Retinal pigment epithelial cell (primary cell): ENCODE data around the gene ALKBH2.

Experiments
- DNase-seq: peaks from one replicate; pipeline ENCODE4 v3.0.0-alpha.2; 2010; ENCODE audit warnings: low read depth
- H3K4me3 ChIP-seq: 2 replicates; pipeline ENCODE4 v1.5.1; 2011; ENCODE audit warnings: mild to moderate bottlenecking, low read length, control low read depth, moderate library complexity
- CTCF ChIP-seq: conservative IDR thresholded peaks from 2 replicates; pipeline ENCODE4 v1.5.1; 2011; ENCODE audit warnings: low read depth, low read length, control low read depth, inconsistent platforms

Gene ALKBH2

GRCh38 chr12:109121346-109121880 is 28.1 kb upstream of the ALKBH2 start:
- no peak for DNase-seq
- TF ChIP-seq CTCF: no peak
- no peak overlapping the region for H3K4me3 ChIP-seq

- TF ChIP-seq CTCF: no peak
- no peak overlapping the region for H3K4me3 ChIP-seq
- DNase-seq: no peak
Observed at GRCh38 chr12:109120557-109120956, 27.3 kb upstream of the ALKBH2 start.

- no peak for TF ChIP-seq CTCF
- DNase-seq: no peak
- no peak overlapping the region for H3K4me3 ChIP-seq
Observed at GRCh38 chr12:109120095-109120494, 26.8 kb upstream of the ALKBH2 start.

- no peak for DNase-seq
- TF ChIP-seq CTCF: no peak
- no peak overlapping the region for H3K4me3 ChIP-seq
Observed at GRCh38 chr12:109116611-109116949, 23.3 kb upstream of the ALKBH2 start.

- peak; percentile 34 for DNase-seq
- H3K4me3 ChIP-seq: no peak within 1 kb of the TSS
- TF ChIP-seq CTCF: no peak
Observed at GRCh38 chr12:109115758-109116610, 22.7 kb upstream of the ALKBH2 start, which contains the start of gene ACACB. ACACB (plus strand) TSS chr12:109116587; CDS start chr12:109139406, 22,819 bp downstream.

- no peak for DNase-seq
- no peak overlapping the region for H3K4me3 ChIP-seq
- TF ChIP-seq CTCF: no peak
Observed at GRCh38 chr12:109115404-109115757, 22.1 kb upstream of the ALKBH2 start.

- DNase-seq: no peak
- TF ChIP-seq CTCF: no peak
- H3K4me3 ChIP-seq: no peak overlapping the region
Observed at GRCh38 chr12:109114644-109115043, 21.4 kb upstream of the ALKBH2 start.
